Tibial artery (tissue), 4 donors: Measurements from ENCODE around the gene KRT76.

Source experiments
- DNase-seq, 2 donors: peaks; one replicate each; pipeline ENCODE4 v3.0.0-alpha.2; 2019
- H3K27ac ChIP-seq, 2 donors: fragments of 200-600 bp; sonication (generic) in 1 of 2; 1 replicate in 1 of 2; 2 replicates in 1 of 2; pipeline ENCODE4 v1.5.1; 2018 to 2019; ENCODE audit warnings: mild to moderate bottlenecking in 1 of 2
- H3K27me3 ChIP-seq, 2 donors: fragments of 200-600 bp; sonication (generic) in 1 of 2; one replicate each; pipeline versions ENCODE4 v1.5.1 to v1.6.0; 2016 to 2019
- H3K36me3 ChIP-seq, 3 donors: fragments of 200-600 bp; sonication (generic) in 2 of 3; one replicate each; pipeline ENCODE4 v1.5.1; 2016 to 2019; ENCODE audit warnings: mild to moderate bottlenecking in 2 of 3
- H3K4me1 ChIP-seq, 4 donors: fragments of 200-600 bp; sonication (generic) in 2 of 4; 1 replicate in 3 of 4; 2 replicates in 1 of 4; pipeline ENCODE4 v1.5.1; 2016 to 2019
- H3K4me3 ChIP-seq, 2 donors: fragments of 200-600 bp; sonication (generic) in 1 of 2; 1 replicate in 1 of 2; 2 replicates in 1 of 2; pipeline ENCODE4 v1.5.1; 2018 to 2019; ENCODE audit warnings: mild to moderate bottlenecking in 2 of 2
- H3K9me3 ChIP-seq, 3 donors: fragments of 200-600 bp; sonication (generic) in 1 of 3; one replicate each; pipeline ENCODE4 v1.5.1; 2016 to 2019
- intact Hi-C: fragments of 100-400 bp; cut with DNase I; formaldehyde crosslinking; loops from one replicate; pipeline ENCODE4 v1.15.0; 2023; ENCODE audit warnings: low total_unique reads
- TF ChIP-seq, protein P1 (sequence below), 2 experiments: fragments of 200-600 bp in 1 of 2; fragments of 450-650 bp in 1 of 2; IDR thresholded peaks; one replicate each; pipeline ENCODE4 v1.5.1; 2017 to 2019; ENCODE audit warnings: antibody characterized with exemption in 2 of 2, mild to moderate bottlenecking in 1 of 2, moderate library complexity in 1 of 2

The KRT76 gene

DNA sequence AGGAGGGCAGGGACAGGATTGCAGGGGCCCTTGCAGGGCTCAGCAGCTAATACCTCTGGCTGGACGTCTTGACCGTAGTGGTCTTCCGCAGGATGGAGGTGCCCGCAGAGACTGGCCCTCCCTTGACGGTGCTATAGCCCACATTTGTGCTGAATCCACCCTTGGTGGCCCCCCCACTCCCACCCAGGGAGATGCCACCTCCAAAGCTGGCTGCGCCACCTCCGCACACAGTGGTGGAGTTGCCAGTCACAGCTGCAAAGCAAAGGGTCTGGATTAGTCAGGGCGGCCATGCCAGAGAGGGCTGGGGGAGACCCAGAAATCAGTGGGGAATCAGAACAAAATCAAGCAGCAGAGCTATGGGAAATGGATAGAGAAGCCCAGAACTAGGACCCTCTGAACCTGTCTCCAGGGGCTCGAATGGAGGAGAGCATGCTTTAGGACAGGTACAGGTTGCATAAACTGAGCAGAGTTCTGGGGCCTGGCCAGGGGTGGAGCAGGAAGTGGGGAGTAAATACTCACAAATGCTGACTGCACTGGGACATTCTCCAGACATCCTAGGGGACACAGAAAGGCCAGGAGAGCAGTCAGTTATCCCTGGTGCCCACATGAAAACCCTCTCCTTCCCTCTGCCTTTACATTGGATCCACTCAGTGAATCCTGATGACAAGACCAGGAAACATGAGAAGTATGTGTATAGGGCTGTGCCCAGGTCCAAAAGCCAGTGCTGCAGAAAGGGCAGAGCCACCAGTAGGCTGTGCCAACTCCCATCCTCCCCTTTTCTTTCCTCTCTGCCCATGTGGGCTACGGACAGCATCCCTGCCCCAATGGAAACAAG, 44.9 kb upstream of the KRT76 start:
- H3K36me3 ChIP-seq, result no peaks in the 10 kb centered on the region
- peaks cover 0 to 11% of the 10 kb centered on the region in 2 donors for H3K27me3 ChIP-seq
- no peak for DNase-seq
- H3K4me3 ChIP-seq, result no peak overlapping the region
- TF ChIP-seq, protein P1, sequence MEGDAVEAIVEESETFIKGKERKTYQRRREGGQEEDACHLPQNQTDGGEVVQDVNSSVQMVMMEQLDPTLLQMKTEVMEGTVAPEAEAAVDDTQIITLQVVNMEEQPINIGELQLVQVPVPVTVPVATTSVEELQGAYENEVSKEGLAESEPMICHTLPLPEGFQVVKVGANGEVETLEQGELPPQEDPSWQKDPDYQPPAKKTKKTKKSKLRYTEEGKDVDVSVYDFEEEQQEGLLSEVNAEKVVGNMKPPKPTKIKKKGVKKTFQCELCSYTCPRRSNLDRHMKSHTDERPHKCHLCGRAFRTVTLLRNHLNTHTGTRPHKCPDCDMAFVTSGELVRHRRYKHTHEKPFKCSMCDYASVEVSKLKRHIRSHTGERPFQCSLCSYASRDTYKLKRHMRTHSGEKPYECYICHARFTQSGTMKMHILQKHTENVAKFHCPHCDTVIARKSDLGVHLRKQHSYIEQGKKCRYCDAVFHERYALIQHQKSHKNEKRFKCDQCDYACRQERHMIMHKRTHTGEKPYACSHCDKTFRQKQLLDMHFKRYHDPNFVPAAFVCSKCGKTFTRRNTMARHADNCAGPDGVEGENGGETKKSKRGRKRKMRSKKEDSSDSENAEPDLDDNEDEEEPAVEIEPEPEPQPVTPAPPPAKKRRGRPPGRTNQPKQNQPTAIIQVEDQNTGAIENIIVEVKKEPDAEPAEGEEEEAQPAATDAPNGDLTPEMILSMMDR (IDR thresholded peaks at IDR 0.05), result no peak
- no peaks in the 10 kb centered on the region for H3K9me3 ChIP-seq
- intact Hi-C loops, result no loop called here
- H3K4me1 ChIP-seq, result peaks cover 0 to 10% (median 4%) of the 10 kb centered on the region in 4 donors
- no peak overlapping the region for H3K27ac ChIP-seq

DNA sequence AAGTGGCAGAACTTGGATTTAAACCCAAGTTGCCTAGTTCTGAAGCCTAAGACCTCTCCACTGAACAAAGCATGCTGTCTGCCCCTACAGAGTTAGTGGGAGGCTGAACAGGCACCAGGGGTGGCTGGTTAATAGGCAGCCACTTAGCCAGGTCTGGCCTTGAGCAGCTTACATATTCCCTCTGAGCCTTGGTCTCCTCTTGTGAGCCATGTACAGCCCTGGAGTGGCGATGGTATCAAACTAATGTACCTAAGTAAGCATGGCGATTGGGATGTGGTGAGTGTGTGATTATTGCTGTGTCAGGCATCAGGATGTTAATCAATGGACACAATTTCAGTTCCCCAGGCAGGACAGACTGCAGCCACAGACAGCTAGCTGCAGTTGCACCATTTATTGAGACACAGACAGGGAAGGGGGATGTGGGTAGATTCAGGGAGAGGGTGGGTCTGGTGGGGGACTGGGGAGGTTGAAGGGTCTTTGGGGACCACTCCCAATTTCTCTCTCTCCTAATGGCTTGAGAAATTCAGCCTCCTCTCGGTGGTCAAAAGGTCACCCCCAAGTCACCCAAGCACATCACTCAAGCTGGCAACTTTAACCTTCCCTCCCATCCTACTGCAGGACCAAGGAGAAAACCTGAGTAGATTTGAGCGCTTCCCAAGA, 44.1 kb upstream of the KRT76 start:
- no peak for DNase-seq
- Histone ChIP-seq H3K36me3 (no peaks in the 10 kb centered on the region), H3K9me3 (no peaks in the 10 kb centered on the region), H3K4me1 (peaks cover 0 to 10% (median 4%) of the 10 kb centered on the region in 4 donors), H3K4me3 (no peak overlapping the region), H3K27me3 (peaks cover 0 to 13% of the 10 kb centered on the region in 2 donors), H3K27ac (no peak overlapping the region)
- intact Hi-C loops, result no loop called here
- TF ChIP-seq, protein P1 (IDR thresholded peaks at IDR 0.05), result no peak

DNA sequence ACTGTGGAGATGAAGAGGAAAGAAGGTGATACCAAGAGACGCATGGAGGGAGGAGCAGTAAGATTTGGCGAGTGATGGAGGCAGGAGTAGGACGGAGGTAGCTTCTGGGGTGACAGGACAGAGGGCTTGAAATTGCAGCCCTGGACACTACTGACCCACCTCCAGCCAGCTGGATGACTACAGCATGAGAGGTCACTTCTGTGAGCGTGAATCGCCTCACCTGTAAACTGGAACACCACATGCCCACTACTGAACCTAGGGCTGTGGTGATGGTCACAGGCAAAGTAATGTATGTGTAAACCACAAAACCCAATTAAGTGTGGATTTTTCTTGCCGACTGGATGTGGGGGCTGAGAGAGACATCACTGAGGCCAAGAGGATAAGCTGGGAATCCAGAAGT, 43.4 kb upstream of the KRT76 start:
- no peak overlapping the region for H3K27ac ChIP-seq
- H3K4me3 ChIP-seq, result no peak overlapping the region
- no peaks in the 10 kb centered on the region for H3K36me3 ChIP-seq
- intact Hi-C loops, result no loop called here
- DNase-seq, result no peak
- H3K9me3 ChIP-seq, result no peaks in the 10 kb centered on the region
- TF ChIP-seq, protein P1 (IDR thresholded peaks at IDR 0.05), result no peak
- H3K4me1 ChIP-seq, result peaks cover 0 to 10% (median 4%) of the 10 kb centered on the region in 4 donors
- H3K27me3 ChIP-seq, result peaks cover 0 to 13% of the 10 kb centered on the region in 2 donors

DNA sequence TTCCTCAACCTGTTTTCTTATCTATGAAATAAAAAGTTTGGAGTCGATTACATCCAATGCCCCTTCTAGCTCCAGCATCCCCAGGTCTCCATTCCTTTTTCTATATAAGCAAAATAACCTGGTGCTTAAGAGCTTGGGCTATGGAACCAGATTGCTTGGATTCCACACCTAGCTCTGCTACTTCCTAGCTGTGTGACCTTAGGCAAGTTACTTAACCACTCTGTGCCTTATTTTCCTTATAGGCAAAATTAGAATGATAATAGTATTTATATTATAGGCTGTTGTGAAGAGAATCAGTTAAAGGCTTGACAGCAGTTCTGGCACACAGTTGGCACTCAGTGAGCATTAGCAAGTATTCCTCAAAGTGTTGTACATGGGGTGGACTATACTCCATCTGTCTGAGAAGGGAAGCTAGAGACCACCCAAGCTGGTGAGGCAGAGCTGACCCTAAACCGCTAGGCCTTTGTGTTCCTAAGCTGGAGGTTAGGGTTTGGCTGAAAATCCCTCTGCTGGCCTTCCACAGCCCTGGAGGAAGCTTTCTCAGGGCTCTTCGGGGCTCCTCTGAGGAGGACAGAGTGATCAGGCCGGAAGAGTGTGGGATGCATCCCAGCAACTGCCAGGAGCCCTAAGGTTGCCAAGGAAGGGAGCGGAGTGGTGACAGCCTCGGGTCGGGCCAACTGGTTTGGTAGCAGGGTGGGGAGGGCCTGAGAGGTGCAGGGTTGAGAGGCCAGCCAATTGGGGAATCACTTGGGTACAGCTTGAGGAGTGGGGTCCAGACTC, 42.8 kb upstream of the KRT76 start:
- no peaks in the 10 kb centered on the region for H3K36me3 ChIP-seq
- H3K9me3 ChIP-seq, result no peaks in the 10 kb centered on the region
- H3K4me1 ChIP-seq, result peaks cover 0 to 10% (median 4%) of the 10 kb centered on the region in 4 donors
- peaks cover 0 to 13% of the 10 kb centered on the region in 2 donors for H3K27me3 ChIP-seq
- TF ChIP-seq, protein P1 (IDR thresholded peaks at IDR 0.05), result no peak
- no peak for DNase-seq
- H3K27ac ChIP-seq, result no peak overlapping the region
- intact Hi-C loops, result no loop called here
- H3K4me3 ChIP-seq, result no peak overlapping the region

DNA sequence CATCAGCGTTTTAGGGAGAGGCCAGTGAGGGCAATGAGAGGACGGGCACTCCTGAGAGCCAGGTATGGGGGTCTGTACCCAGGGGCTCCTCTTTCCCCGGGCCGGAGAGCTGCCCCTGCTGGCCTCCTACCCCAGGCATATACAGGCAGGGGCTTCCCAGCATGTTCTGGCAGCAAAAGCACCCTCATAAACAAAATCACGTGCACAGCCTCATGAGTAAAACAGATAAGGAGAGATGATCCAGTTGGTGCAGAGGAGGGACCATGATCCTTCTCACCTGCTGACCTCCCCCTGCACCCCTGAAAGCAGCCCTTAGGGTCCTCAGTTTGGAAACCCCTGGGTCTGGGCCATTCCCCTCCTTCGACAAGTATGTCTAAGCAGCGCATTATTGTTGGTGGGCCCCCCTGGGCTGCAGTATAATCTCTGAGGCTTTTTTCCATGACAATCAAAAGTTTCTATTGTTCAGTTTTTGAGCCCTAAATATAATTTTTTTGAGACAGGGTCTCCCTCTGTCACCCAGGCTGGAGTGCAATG, 41.8 kb upstream of the KRT76 start:
- DNase-seq, result no peak
- Histone ChIP-seq H3K27me3 (peaks cover 0 to 13% of the 10 kb centered on the region in 2 donors), H3K27ac (no peak overlapping the region), H3K9me3 (no peaks in the 10 kb centered on the region), H3K4me1 (peaks cover 0 to 10% (median 4%) of the 10 kb centered on the region in 4 donors), H3K36me3 (no peaks in the 10 kb centered on the region), H3K4me3 (no peak overlapping the region)
- intact Hi-C loops, result no loop called here
- TF ChIP-seq, protein P1 (IDR thresholded peaks at IDR 0.05), result no peak
